Caki2 (cell line): ENCODE measurements around the gene NOSTRIN. TPM values are rescaled to one million over a fixed set of nuclear protein-coding genes. Genes with fewer than 3 reads are reported as not detected.

ENCODE experiments used
- DNase-seq: peaks from one replicate; pipeline ENCODE4 v3.0.0-alpha.2; 2015; ENCODE audit warnings: low read depth
- in situ Hi-C: cut with HindIII; loops from 2 replicates; pipeline ENCODE4 v1.10.0; 2016; ENCODE audit warnings: low sequenced_read_pairs, low pct_unique_long_range_greater_than_20kb, mixed read lengths
- total RNA-seq: library from RNA; depleted of rRNA; stranded (reverse); fragments of >200 nt; shearing (Covaris generic); gene quantifications from 2 replicates; pipeline ENCODE4 v1.2.3, GENCODE V29; 2014; ENCODE audit warnings: low replicate concordance

NOSTRIN gene
- total RNA-seq, 1 experiment from 2014 or later: not detected

GRCh38 chr2:168810235-168810634, 7.8 kb downstream of the NOSTRIN start:
- in situ Hi-C loops: no loop called here

DNA sequence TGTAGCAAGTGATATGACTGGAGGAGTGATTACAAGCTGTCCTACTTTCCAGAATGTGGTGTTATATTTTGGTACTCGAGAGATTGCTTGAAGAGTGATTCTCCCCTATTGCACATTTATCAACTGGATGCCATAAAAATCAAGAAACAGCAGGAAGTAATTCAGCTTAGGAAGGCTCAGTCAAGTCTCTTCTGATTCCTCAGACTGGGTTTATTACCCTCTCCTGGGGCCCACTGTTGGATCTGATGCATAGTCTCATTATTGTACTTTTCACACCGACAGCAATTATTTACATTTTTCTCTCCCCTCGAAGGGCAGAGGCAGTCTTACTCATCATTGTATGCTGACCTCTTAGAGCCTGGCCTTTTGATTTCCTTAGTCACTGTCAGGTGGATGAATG, 9.3 kb downstream of the NOSTRIN start:
- in situ Hi-C loops: no loop called here
- no peak for DNase-seq

More at GRCh38 chr2:168810235-168810634, 7.8 kb downstream of the NOSTRIN start:
- no peak for DNase-seq

DNA sequence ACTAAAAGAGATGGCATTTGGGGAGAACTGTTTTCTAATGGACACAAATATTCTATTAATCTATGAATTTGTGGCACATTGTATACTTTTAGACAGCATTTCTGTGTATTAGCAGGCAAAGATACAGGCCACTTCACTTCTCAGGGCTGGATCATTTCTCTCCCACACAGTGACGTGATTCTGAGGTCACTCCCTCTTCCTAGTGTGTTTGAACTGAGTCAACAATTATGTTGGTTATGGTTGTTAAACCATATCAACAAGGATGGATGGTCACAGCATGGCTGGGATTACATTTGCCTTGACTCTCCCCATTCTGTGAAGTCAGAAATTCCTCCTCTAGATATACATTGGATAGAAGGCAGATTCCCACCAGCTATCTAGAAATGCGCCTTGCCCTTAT, 11.6 kb downstream of the NOSTRIN start:
- no peak for DNase-seq

GRCh38 chr2:168814939-168815907, 12.8 kb downstream of the NOSTRIN start:
- in situ Hi-C loops: no loop called here

More for the DNA sequence above, 11.6 kb downstream of the NOSTRIN start:
- in situ Hi-C loops: no loop called here

DNA sequence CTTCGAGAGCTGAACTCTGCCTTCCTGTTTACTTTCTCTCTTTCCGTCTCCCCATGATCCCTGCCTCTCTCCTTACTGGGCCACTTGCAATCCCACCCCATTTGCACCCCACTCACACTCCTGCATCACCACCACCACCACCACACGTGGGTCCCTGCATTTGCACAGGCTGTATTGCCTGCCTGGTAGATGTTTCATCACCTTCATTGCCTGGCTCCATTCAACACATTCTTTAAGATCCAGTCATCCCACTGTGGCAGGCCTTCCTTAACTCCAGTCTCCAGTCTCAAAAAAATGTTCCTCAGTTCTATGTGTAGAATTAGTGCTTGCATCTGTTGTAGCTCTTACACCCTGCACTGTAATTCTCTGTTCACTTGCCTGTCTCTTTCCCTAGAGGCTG, 13.9 kb downstream of the NOSTRIN start:
- DNase-seq: no peak
- in situ Hi-C loops: no loop called here

More at GRCh38 chr2:168814939-168815907, 12.8 kb downstream of the NOSTRIN start:
- no peak for DNase-seq

- no peak for DNase-seq
- in situ Hi-C loops: no loop called here
These were observed 16.7 kb downstream of the NOSTRIN start for GRCh38 chr2:168819050-168819715.

GRCh38 chr2:168819829-168820489, 17.5 kb downstream of the NOSTRIN start:
- no peak for DNase-seq
- in situ Hi-C loops: no loop called here

DNA sequence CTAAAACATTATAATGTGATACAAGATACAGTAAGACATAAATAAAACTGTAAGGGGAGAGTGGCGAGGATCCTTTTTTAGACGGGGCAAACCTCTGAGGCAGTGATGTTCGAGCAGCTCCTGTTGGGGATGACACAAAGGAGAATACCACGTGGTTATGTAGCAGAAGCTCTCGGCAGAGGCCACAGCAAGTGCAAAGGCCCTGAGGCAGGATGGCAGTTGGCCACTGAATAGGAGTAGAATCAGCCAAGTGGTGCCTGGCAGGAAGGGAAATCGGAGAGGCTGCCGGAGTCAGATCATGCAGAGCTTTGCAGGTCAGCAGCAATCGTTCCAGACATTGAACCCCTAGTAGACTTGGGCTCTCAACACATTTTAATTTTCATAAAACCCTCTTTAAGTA, 19.1 kb downstream of the NOSTRIN start:
- no peak for DNase-seq
- in situ Hi-C loops: no loop called here

- in situ Hi-C loops: no loop called here
- no peak for DNase-seq
These were observed 19.6 kb downstream of the NOSTRIN start for GRCh38 chr2:168821992-168822391.

- no peak for DNase-seq
- in situ Hi-C loops: no loop called here
These were observed 22.7 kb downstream of the NOSTRIN start for GRCh38 chr2:168825126-168825525.

DNA sequence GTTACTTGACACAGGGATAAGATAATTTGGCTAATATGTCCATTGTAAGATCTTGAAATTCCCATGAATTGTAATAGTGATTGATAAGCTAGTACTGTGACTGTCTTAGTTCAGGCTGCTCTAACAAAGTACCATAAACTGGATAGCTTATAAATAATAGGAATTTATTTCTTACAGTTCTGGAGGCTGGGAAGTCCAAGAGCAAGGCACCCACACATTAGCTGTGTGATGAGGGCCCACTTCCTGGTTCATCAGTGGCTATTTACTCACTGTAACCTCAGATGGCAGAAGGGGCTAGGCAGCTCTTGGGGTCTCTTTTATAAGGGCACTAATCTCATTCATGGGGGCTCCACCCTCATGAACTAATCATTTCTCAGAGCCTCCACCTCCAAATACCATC, 28.5 kb downstream of the NOSTRIN start:
- in situ Hi-C loops: no loop called here
- no peak for DNase-seq

GRCh38 chr2:168831662-168832061, 29.2 kb downstream of the NOSTRIN start:
- in situ Hi-C loops: no loop called here
- DNase-seq: no peak

DNA sequence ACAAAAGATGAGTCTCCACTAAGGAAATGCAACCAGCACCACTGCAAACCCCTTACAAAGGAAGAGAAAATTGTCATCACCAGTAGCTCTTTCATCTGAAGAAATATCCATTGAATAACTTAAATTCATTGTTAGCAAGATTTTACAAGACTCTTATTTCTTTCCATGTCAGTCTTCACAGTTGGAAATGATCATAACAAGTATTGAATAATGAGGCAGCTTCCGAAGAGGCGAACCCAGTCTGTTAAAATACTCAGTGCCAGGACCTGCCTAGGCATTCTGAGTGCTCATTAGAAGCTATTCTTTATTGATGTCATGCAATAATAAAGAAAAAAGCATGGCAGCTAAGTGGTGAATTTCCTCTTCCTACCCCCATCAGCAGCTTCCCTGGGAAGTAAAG, 33.5 kb downstream of the NOSTRIN start:
- DNase-seq: no peak
- in situ Hi-C loops: no loop called here

DNA sequence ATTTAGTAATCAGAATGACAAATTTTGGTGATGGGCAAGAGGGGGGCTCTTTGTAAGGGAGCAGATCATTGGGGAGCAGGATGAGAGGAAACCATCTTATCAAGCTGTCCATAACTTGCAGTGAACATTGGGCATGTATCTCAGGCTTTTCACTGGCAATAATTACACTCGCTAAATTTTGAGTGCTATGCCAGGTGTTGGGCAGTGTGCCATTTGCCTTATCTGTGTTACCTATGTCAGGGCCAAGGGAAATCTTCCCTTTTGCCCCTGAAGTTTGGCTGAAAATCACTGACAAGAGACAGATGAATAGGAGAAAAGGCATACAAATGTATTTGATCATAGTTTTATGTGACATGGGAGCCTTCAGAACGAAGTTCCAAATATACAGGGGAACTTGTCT, 39.0 kb downstream of the NOSTRIN start:
- DNase-seq: no peak
- in situ Hi-C loops: no loop called here

DNA sequence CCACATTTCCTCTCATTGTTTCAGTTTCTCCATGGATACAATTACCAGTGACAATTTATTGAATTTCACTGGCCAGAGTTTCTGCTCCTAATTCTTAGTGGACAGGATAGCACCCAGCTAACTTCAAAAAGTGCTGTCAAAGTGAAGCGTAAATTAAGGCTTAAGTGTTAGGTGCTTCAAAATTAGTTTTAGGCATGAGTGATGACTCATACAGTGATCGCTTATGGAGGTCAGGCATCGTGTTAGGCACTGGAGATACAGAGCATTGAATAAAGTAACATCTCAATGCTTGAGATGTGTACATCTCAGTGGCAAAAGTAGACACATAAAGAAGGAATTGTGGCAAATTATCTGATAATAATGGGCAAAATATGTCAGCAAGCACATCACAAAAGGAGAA, 40.8 kb downstream of the NOSTRIN start:
- in situ Hi-C loops: no loop called here
- no peak for DNase-seq

DNA sequence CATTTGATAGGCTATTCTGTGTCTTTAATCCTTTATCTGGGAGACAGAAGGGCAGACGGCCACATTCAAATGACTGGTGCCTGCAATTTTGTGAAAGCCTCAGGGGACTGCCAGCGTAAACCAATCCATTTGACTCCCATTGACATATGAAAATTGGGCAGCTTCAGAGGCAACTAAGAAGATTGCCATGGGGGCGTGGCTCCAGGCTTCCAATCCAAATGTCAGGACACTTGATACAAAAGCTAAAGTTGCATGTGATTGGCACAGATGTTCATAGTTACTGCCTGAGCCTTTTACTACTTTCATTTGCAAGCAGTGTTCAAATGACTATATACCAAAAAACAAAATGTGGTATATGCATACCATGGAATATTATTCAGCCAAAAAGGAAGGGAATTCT, 45.8 kb downstream of the NOSTRIN start:
- in situ Hi-C loops: no loop called here
- DNase-seq: no peak

GRCh38 chr2:168849610-168850009, 47.2 kb downstream of the NOSTRIN start:
- in situ Hi-C loops: no loop called here
- DNase-seq: no peak

- in situ Hi-C loops: no loop called here
- no peak for DNase-seq
These were observed 48.4 kb downstream of the NOSTRIN start for GRCh38 chr2:168850846-168851245.
